Mesothelial cell of epicardium (in vitro differentiated cells): ENCODE measurements around the gene RAB23. TPM values are rescaled to one million over a fixed set of nuclear protein-coding genes. Genes with fewer than 3 reads are reported as not detected.

Experiments used
- DNase-seq, 2 experiments: peaks; one replicate each; pipeline ENCODE4 v3.0.0; 2021; ENCODE audit warnings: low spot score in 2 of 2; ENCODE audit not compliant: unreplicated experiment in 2 of 2
- H3K27ac Mint-ChIP-seq: 2 replicates; pipeline ENCODE4 v1.8.0; 2021; ENCODE audit warnings: mixed read lengths
- H3K27me3 Mint-ChIP-seq: 2 replicates; pipeline ENCODE4 v1.8.0; 2021; ENCODE audit warnings: low read depth, mixed read lengths
- H3K36me3 Mint-ChIP-seq: 2 replicates; pipeline ENCODE4 v1.8.0; 2021; ENCODE audit warnings: mixed read lengths
- H3K4me1 Mint-ChIP-seq: 2 replicates; pipeline ENCODE4 v1.8.0; 2021; ENCODE audit warnings: mixed read lengths
- H3K4me3 Mint-ChIP-seq: 2 replicates; pipeline ENCODE4 v1.8.0; 2021; ENCODE audit warnings: mild to moderate bottlenecking, moderate library complexity, mixed read lengths
- H3K9me3 Mint-ChIP-seq: 2 replicates; pipeline ENCODE4 v1.8.0; 2021; ENCODE audit warnings: mixed read lengths
- total RNA-seq: library from RNA; stranded (reverse); gene quantifications from 3 replicates; pipeline ENCODE4 v1.2.1, GENCODE V29; 2021
- TF ChIP-seq, protein P1 (sequence below): fragments of 200-600 bp; sonication (generic); IDR thresholded peaks from one replicate; pipeline ENCODE4 v1.5.0; 2021; ENCODE audit warnings: antibody characterized with exemption; ENCODE audit not compliant: unreplicated experiment

The RAB23 gene
- total RNA-seq = 15.2 to 16.8 TPM (median 16.1 TPM) in 3 replicates

DNA sequence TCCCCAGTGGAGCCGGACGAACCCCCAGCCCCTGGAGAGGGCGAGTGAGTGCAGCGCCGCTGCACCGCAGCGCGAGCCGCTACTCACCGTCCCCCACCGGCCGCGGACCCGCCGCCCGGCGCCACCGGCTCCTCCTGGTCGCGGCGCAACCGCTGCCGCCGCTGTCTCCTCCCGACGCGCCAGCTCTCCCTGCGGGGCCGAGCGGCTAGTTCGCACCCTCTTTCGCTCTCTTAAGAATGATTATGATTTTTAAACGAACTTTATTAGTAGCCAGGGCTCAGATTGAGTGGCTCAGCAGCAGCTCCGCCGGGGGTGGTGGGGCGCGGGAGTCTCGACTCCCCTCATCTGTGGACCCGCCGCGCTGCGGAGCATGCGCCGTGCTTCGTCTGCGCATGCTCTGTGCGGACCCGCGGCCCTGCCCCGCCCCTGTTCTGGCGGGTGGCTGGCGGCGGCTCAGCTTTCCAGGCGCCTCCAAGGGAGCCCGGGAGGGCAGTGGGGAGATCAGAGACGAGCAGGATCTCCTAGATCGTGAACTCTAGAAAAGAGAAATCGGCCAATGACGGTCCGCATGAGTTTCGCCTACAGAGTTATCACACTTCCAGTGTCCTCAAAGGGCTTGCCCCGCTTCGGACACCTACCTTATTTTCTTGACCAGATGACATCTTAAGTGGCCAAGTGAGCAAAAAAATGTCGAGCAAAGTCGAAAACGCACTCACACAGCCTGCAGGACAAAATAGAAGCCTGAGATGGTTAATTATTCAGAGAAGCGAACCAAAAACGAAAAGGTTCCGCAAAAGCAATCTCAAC lies at the start of gene RAB23:
TSS of gene RAB23 (minus strand) at position 372 of the 807 bp plus-strand sequence. CDS start 11,927 bp downstream, outside the sequence.
- TF ChIP-seq, protein P1, sequence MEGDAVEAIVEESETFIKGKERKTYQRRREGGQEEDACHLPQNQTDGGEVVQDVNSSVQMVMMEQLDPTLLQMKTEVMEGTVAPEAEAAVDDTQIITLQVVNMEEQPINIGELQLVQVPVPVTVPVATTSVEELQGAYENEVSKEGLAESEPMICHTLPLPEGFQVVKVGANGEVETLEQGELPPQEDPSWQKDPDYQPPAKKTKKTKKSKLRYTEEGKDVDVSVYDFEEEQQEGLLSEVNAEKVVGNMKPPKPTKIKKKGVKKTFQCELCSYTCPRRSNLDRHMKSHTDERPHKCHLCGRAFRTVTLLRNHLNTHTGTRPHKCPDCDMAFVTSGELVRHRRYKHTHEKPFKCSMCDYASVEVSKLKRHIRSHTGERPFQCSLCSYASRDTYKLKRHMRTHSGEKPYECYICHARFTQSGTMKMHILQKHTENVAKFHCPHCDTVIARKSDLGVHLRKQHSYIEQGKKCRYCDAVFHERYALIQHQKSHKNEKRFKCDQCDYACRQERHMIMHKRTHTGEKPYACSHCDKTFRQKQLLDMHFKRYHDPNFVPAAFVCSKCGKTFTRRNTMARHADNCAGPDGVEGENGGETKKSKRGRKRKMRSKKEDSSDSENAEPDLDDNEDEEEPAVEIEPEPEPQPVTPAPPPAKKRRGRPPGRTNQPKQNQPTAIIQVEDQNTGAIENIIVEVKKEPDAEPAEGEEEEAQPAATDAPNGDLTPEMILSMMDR = no peak
- DNase-seq = peak; percentile 81 to 94
- H3K4me1 Mint-ChIP-seq = peaks cover 41% of the 10 kb centered on the region

DNA sequence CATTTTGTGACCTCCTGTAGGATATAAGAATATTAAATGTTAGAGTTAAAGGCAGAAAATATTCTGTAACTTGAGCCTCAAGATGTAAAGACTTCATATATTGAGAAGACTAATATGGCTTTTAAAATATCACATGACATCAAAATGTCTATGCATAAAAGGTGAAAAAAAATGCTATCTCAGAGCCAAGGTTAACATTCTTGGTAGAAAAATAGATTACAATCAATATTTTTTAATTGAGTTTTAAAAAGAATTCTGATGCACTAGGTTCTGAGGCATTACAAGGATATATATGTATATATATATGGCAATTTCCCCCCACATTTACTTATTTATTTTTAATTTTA lies 46.2 kb upstream of the RAB23 start:
- peaks cover 17% of the 10 kb centered on the region for H3K4me1 Mint-ChIP-seq
- H3K36me3 Mint-ChIP-seq = no peaks in the 10 kb centered on the region
- no peaks in the 10 kb centered on the region for H3K27me3 Mint-ChIP-seq
- H3K9me3 Mint-ChIP-seq = peaks cover 20% of the 10 kb centered on the region
- DNase-seq = no peak
- H3K4me3 Mint-ChIP-seq = no peak overlapping the region
- H3K27ac Mint-ChIP-seq = no peak overlapping the region
- TF ChIP-seq, protein P1 = no peak

More for the DNA sequence above, at the start of gene RAB23:
- Mint-ChIP-seq H3K27me3 (no peaks in the 10 kb centered on the region), H3K27ac (peak within 1 kb of the TSS; percentile 100), H3K36me3 (peaks cover 17% of the 10 kb centered on the region), H3K9me3 (peaks cover 15% of the 10 kb centered on the region), H3K4me3 (peak within 1 kb of the TSS; percentile 99)

DNA sequence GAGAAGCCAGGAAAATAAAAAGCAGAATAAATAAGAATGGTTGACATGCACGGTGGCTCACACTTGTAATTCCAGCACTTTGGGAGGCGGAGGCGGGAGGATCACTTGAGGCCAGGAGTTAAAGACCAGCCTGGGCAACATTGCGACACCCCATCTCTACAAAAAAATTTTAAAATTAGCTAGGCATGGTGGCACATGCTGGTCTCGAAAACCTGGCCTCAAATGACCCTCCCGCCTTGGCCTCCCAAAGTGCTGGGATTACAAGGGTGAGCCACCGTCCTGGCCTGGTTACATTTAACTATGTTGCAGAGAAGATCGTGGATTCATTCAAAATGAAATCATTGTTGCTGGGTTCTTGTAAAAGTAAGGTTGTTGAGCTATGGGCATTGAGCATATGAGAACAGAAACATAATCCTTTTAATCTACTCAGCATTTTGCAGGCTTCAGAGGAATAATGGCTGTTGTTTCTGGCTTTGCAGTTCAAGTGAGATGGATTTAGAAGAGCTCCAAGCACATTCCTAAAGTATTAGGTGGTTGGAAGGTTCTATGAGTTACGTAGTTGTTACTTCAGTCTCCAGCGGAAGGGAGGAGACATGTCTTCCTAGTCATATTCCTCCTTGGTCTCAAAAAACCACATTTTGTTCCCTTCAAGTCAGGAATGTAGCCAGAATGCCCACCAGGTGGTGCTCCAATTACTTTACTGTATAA lies 45.6 kb upstream of the RAB23 start:
- Mint-ChIP-seq H3K27me3 (no peaks in the 10 kb centered on the region), H3K4me1 (peaks cover 20% of the 10 kb centered on the region), H3K4me3 (no peak overlapping the region), H3K36me3 (no peaks in the 10 kb centered on the region), H3K9me3 (peaks cover 16% of the 10 kb centered on the region), H3K27ac (peak overlapping the region; percentile 67)
- TF ChIP-seq, protein P1 = peak; percentile 16
- no peak for DNase-seq

DNA sequence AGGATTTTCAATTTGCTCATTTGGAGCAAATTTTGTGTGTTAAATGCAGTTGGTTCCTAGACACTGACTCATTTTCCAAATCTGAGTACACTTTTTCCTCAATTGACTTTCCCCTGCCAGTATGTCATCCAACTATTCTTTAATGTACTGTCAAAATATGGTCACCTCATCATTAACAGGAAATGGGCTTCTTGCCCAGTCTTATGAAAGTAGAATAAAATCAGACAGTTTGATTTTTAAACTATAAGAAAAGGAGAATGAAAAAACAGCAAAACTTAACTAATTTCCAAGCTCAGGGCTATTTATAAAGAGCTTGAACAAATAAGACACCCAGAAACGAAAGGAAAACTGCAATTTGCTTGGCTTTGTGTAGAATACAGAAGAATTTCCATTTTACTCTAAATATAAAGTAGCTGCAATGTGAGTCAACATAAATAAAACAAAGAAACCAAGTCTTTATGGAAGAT lies 43.7 kb upstream of the RAB23 start:
- TF ChIP-seq, protein P1 = no peak
- no peaks in the 10 kb centered on the region for H3K27me3 Mint-ChIP-seq
- no peaks in the 10 kb centered on the region for H3K36me3 Mint-ChIP-seq
- H3K9me3 Mint-ChIP-seq = no peaks in the 10 kb centered on the region
- no peak overlapping the region for H3K27ac Mint-ChIP-seq
- H3K4me1 Mint-ChIP-seq = peaks cover 20% of the 10 kb centered on the region
- no peak overlapping the region for H3K4me3 Mint-ChIP-seq
- no peak for DNase-seq

DNA sequence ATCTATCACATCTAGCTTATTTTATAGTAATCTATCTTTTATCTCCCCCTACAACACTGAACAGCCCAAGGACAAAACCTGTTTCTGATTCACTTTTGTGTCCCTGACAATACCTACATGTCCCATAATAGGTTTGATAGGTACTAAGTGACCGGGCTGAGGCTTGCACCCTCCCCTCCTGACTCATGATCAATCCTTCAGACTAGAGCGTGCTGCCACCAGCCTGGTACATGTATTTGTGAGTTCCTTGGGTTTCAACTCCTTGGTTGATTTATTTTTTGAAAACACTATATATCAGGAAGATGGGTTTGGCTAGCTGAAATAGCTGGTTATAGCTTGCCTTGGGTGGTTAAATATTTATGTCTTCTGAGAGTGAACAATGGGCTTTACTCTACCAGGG lies 41.6 kb upstream of the RAB23 start:
- peaks cover 20% of the 10 kb centered on the region for H3K4me1 Mint-ChIP-seq
- no peaks in the 10 kb centered on the region for H3K36me3 Mint-ChIP-seq
- H3K27ac Mint-ChIP-seq = peak overlapping the region; percentile 4

More for the DNA sequence above, 41.6 kb upstream of the RAB23 start:
- H3K4me3 Mint-ChIP-seq = no peak overlapping the region
- H3K27me3 Mint-ChIP-seq = no peaks in the 10 kb centered on the region
- TF ChIP-seq, protein P1 = no peak
- no peaks in the 10 kb centered on the region for H3K9me3 Mint-ChIP-seq
- DNase-seq = no peak
